Central memory CD4-positive, alpha-beta T cell (primary cell): ENCODE results near the gene SPRN.
"Not testable (repeated sequence)": the region's sequence is repeated elsewhere in the genome, so short reads cannot be mapped to it uniquely, and the experiment has no call there.

Source experiments
- DNase-seq: peaks from one replicate; pipeline ENCODE4 v3.0.0; 2022

The SPRN gene

GRCh38 chr10:133456041-133456951 is 31.9 kb upstream of the SPRN start:
- DNase-seq: no peak

DNA sequence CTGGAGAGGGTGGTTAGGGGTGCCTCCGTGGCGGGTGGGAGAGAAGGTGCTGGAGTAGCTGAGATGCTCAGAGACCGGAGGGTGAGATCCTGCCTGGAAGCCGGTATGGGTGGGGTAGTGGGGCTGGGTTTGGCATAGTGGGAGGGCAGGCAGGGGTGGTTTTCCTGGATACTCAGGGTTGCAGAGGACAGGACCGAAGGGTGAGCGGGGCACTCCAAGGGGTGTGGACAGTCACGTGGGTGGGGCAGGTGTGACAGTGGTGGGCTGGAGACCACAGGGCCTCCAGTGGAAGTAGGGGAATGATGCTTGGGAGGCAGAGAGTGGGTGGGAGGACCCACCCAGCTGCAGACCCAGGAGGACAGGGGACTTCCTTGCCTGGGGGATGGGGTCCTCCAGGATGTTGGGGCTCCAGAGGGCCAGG is 31.2 kb upstream of the SPRN start:
- DNase-seq: no peak

DNA sequence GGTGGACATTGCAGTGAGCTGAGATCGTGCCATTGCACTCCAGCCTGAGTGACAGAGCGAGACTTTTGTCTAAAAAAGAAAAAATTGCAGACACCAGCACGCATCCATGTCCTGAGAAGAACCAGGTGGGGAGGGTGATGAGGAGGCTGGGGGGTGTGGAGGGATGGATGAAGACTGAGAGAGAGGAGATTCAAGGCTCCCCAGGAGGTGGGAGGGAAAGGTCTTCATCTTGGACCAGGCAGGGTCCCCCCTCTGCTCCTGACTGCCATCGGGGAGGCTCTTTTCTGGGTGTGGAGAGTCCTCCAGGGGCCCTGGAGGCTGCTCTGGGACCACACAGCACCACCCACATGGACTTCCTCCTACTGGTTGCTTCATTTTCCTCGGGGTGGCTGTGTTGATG is 30.8 kb upstream of the SPRN start:
- DNase-seq: no peak

GRCh38 chr10:133454204-133454893 is 29.9 kb upstream of the SPRN start:
- no peak for DNase-seq

GRCh38 chr10:133453516-133454203 is 29.2 kb upstream of the SPRN start, which contains the start of gene SCART1:
TSS of gene SCART1 (plus strand) at chr10:133453945. CDS start at chr10:133453998, 53 bp downstream.
- peak; percentile 24 for DNase-seq

GRCh38 chr10:133452453-133452852 is 28.0 kb upstream of the SPRN start:
- no peak for DNase-seq

DNA sequence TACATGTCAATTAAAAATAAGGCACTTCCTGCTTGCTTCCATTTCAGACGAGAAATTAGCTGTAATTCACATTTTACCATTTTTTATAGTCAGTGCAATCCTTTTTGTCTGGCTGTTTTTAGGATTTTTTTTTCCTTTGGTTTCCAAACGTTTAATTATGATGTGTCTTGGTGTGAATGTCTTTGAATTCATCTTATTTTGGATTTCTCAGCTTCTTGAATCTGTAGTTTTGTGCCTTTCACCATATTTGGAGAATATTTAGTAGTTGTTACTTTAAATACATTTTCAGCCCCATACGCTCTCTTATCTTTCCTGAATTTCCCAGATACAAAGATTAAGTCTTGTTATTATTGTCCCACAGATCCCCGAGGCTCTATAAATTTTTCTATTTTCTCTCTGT is 26.9 kb upstream of the SPRN start:
- no peak for DNase-seq

DNA sequence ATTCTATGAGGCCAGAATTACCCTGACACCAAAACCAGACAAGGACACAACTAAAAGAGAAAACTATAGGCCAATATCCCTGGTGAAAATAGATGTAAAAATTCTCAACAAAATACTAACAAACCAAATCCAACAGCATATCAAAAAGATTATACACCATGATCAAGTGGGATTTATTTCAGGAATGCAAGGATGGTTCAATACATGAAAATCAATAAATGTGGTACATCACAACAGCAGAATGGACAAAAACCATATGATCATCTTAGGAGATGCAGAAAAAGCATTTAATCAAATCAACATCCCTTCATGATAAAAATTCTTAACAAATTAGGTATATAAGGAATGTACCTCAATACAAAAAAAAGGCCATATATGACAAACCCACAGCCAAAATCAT is 23.7 kb upstream of the SPRN start:
- DNase-seq: no peak

DNA sequence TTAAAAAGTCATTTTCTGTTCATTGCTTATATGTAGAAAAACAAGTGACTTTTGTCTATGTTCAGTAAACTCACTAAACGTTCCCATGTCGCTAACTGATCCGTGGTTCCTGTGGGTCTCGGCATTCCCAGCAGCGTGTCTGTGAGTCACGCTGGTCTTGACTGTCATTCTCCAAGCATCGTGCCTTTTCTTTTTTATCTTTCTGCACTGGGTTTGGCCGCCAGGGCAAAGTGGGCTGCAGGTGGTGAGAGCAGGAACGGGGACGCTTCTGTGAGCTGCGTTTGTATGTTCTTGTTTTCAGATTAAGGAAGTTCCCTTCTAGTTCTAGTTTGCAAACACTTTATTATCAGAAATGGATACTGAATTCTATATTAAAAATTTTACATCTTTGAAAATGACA is 22.6 kb upstream of the SPRN start:
- no peak for DNase-seq

GRCh38 chr10:133445751-133446708 is 21.6 kb upstream of the SPRN start:
- no peak for DNase-seq

DNA sequence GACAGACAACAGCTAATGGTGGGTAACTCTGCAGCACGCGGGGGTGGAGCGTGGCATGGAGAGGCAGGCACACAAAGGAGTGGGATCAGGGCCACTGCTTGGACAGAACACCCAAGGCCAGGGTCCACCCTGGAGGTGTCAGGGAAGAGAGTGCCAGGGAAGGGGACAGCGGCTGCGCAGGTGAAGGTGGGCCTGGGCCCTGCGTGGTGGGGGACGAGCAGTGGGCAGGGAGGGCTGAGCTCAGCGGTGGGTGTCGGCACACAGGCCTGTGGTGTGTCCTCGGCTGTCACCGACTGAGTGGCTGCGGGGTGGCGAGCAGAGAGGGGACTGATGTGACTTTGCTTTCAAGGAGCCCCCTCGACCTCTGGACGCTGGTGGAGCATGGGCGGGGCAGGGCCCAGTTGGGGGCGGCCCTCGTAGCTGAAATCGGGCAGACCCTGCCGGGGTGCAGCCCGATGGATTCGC is 20.9 kb upstream of the SPRN start:
- DNase-seq: no peak

- DNase-seq: no peak
These were observed 20.2 kb upstream of the SPRN start for GRCh38 chr10:133444342-133445267.

- no peak for DNase-seq
These were observed 18.8 kb upstream of the SPRN start for GRCh38 chr10:133442967-133443924.

DNA sequence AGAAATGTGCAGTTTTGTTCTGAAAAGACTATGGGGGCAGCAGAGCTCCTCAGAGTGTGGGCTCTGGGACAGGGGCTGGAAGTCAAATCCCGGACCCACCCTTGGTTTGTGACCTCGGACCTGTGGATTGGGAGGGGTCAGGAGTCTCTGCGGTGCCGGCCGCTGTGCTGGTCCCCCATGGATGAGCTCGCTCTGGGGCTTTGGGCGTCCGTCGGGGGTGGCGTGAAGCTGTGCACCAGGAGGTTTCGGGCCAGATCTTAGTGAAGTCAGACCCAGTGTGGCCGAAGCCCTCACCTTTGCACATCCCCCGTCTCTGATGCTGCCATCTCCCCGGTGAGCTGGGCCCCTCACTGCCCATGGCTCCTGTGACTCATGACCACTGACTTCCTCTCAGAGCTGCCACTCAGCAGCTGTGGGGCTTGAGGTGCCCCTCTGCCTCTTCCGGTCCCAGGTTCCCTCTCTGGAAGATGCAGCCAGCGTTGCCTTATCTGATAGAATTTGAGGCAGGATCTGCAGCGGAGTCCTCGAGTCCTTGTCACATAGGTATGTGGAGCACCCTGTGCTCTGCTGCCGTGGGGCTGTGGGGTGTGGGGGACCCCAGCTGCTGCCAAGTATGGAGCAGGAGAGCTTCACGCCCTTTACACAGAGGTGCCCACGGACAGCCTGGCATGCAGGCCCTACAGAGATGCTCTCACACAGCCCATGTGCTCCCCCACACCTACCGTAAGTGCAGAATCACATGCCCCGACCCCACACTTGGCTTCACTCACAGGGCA is 18.0 kb upstream of the SPRN start:
- DNase-seq: no peak

GRCh38 chr10:133441780-133442179 is 17.4 kb upstream of the SPRN start:
- no peak for DNase-seq

- not testable (repeated sequence) for DNase-seq
These were observed 16.9 kb upstream of the SPRN start for GRCh38 chr10:133441356-133441755.

- no peak for DNase-seq
These were observed 16.3 kb upstream of the SPRN start for GRCh38 chr10:133440633-133441285.
